HG03097 (cell line): Measurements from ENCODE around the gene RNF41.
A peak's percentile ranks its signal among the peaks of the same experiment; 100 is the strongest.
"Not testable (repeated sequence)": the region's sequence is repeated elsewhere in the genome, so short reads cannot be mapped to it uniquely, and the experiment has no call there.

Experiments
- ATAC-seq: cut with Tn5 transposase; IDR thresholded peaks from one replicate; pipeline ENCODE4 v1.9.1; 2021; ENCODE audit not compliant: unreplicated experiment, low FRiP score

The RNF41 gene

DNA sequence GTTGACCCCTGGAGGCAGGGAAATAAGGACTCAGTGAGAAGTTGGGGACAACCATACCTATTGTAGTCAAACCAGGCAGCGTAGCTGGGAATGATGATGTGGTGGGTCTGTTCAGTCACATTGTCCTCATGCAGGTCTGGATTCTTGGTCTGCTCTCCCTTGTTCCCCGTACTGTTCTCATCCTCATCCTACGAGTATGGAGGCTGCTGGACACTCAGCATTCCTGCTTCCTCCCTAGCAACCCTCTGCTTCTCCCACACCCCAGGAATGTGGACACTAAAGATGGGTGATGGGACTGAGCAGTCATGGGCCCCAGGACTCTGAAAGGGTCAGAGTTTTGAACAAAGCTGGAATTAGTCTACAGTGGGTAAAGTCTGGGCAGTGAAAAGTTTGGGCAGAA, 43.4 kb downstream of the RNF41 start:
- no peak for ATAC-seq

DNA sequence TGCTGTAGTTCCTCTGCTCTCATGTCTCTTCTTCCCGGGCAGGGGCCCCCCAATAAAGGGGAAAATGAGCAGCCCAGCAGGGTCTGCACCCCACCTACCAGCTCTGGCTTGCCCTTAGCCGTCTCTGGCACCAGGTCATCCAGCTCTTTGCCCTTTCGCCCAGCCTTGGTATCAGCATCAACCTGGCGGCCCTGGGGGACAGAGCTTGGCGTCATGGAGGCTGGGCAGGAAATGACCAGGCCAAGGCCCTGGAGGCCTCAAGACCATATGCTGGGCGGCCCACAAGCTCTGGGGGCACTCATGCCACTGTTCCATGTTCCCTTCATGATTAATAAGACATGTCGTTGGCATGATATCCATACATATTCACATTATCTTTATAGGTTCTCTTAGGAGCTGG, 48.9 kb downstream of the RNF41 start:
- no peak for ATAC-seq

DNA sequence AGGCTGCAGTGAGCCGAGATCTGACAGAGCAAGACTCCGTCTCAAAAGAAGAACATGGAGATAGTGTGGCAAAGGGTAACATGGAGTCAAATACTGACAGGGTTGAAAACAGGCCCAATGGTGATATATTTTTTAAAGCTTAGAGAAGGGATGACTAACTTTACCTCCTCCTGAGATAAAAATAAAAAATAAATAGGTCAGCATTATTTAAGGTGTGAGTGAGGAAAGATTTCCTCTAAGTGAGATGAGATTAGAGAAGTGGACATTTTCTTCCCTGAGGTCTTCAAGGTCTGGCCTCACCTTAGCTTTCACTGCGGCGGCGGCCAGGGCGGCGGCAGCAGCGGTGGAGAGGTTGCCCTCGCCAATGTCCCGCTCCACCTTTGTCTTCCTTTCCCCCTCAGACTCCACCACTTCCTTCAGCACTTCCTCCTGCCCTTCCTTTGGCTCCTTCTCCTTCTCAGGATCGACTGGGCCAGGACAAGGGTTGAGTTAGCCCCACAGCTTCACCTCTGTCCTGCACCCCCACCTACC, 52.4 kb downstream of the RNF41 start:
- ATAC-seq, result no peak

DNA sequence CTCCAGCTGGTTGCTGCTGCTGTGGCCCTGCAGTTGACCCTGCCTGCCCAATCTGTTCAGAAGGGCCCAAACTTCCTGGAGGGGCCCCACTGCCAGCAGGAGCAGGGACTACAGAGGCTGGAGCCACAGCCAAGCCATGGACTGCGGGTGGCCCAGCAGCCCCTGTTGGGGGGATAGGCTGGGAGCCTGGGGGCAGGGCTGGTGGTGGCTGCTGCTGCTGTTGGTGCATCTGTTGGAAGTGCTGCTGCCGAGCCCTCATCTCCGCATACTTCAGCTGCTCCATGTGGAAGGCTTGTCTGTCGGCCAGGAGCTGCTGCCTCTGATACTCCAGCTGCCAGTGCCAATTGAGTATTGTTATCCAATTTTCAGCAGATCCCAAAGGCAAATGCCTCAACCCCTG, 56.4 kb downstream of the RNF41 start:
- ATAC-seq, result no peak

DNA sequence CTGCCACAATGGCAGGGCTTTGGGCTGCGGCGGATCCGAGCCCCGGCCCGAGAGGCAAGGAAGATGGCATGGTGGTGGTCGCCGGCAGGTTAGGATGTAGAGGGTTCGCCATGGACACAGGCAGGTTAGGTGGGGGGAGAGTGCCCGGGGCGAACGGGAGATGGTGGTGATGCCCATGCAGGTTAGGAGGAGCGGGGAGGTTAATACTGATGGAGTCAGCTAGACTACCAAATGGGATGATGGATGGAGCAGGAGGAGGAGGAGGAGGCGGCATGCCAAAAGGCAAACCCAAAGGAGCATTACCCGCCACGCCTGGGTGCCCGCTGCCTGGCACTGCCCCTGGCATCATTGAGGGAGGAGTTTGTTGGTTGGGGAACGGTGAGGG, 57.4 kb downstream of the RNF41 start:
- ATAC-seq, result no peak

DNA sequence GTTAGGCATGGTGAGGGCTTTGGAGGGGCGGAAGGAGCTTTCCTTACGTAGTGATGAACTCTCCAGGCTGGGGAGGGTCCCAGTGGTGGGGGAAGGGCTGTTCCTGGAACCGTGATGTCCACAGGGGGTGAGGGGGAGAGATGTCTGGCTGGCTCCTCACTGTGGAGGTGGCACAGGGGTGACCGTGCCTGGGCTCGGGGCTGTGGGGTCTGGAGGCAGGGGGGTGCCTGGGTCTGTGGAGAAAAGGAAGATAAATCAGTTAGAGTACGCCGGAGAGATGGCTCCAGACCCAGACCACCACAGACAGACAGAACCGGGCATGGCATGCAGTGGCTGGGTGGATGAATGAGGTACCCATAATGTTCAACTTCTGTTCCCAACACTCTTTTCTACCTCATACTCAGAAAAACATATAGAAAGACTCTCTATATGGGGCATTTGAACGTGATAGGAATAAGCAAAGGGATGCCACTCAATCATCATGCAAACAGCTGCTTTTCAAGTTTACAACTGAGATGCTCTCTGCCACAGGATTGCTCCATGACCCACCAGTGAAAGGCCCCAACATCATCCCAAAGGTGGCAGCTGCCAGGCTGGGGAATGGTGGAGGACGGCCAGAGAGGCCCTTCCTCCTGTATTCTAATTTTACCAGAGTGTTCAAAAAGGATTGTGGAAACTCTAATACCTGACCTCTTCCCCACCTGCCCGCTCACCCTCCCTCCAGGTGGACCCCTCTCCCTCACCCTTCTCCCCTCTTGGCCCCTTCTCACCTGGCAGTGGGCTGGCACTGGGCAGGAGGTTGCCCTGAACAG, 58.0 kb downstream of the RNF41 start:
- ATAC-seq, result no peak

DNA sequence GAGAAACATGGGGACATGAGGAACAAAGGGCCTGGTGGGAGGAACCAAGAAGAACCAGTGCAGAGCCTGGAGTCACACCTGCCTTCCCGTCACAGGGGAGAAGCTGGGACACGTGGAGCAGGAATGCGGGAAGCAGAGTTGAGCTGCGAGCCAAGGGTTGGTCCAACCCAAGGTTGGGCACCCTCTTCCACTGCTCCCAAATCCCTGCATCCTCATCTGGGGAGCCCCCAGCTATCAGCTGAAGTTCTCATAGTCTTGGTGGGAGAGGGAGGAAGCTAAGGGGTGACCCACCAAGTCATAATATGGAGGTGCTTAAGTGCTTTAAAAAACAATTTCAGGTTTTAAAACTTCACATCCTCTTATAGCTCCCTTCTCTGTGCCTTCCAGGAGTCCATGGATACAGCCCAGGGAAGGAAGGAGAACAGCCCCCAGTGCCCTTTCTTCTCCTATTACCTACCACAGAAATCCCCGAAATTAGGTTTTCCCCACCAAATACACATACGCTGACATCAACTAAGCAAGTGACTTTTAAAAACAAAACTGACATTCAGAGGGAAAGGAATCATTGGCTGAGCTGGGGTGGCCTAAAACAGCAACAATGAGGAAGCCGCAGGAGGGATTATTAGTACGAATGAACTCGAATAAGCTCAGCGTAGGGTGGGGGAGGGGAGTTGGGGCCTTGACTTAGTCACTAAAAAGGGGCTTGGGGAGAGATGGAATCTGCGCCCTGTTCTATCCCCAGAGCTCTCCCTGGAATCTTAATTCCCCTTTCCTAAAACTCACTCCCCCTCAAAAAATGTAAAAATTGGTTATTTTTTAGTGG, 59.0 kb downstream of the RNF41 start:
- no peak for ATAC-seq

DNA sequence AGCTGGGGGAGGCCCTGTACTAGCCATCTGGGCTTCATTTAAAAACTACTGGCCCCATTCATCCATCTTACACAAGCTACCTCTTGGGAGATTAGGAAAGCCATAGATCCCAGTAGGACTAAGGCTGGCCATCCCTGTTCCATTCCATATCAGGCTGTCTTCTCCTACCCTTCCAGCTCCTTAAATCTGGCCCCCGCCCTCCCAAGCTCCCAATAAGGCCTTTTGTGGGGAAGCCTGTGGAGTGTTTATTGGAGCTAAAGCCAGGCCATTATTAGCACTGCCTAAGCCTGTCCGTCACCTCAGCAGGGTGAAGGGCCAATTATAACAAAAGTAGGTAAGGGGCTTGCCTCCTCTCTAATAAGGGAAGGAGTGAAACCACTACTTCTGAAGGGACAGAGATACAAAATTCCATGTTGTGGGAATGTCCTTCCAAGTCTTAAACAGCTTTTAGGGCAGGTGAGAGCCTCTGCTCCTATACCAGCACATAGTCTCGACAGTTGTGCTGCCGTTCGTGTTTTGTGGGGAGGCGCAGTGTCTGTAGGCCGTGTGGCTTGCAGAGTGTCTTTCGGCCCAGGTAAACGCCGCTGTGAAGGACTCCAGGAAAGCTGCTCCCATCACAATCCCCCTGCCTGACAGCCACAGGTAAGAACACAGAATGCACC, 59.9 kb downstream of the RNF41 start:
- no peak for ATAC-seq

DNA sequence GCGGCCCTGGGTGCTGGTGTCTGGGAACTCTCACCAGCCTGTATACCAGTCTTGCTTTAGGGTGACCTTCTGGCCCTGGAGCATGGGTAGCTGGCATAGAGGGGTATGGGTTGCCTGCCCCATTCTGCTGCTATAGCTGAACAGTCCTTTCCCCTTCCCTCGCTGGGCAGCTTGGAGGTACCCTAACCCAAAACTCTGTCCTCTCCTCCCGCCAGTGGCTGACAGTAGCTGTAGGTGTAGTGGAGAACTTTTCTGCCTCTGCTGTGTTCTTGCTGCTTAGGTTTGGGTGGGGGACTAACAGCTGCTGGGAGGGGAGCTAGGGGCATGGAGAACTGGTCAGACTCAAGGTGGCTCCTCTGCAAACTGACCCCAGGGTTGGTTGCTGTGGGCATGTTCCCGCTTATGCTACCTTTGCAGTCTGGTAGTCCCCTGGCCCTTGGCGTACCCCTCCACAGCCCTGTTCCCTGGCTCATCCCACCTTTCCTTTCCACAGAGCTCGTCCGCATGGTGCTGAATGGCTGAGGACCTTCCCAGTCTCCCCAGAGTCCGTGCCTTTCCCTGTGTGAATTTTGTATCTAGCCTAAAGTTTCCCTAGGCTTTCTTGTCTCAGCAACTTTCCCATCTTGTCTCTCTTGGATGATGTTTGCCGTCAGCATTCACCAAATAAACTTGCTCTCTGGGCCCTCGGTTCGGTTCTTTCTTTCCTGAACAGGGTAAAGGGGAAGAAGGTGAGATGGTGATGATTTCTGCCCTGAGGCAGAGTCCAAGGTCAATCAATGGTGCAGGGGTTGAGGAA, 60.6 kb downstream of the RNF41 start:
- no peak for ATAC-seq

DNA sequence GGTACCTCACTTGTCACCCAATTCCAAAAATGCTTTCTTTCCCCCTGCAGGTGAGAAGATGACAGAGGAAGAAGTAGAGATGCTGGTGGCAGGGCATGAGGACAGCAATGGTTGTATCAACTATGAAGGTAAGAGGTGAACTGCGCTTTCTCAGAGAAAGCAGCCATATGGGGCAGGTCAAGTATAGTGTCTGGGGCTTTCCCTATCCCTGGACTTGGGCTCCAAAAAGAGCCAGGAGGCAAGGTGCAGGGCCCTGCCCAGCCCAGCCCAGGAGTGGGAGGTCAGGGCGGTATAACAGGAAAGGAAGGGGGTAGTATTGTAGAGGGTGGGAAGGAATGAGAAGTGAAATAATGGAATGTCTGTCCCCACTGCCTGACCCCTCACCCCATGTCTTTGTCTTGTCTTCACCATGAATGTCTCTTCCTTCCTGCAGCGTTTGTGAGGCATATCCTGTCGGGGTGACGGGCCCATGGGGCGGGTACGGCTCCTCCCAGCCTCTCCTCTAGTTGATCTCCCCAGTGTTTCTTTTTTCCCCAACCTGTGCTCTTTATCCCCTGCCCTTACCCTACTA, 61.4 kb downstream of the RNF41 start:
- no peak for ATAC-seq

DNA sequence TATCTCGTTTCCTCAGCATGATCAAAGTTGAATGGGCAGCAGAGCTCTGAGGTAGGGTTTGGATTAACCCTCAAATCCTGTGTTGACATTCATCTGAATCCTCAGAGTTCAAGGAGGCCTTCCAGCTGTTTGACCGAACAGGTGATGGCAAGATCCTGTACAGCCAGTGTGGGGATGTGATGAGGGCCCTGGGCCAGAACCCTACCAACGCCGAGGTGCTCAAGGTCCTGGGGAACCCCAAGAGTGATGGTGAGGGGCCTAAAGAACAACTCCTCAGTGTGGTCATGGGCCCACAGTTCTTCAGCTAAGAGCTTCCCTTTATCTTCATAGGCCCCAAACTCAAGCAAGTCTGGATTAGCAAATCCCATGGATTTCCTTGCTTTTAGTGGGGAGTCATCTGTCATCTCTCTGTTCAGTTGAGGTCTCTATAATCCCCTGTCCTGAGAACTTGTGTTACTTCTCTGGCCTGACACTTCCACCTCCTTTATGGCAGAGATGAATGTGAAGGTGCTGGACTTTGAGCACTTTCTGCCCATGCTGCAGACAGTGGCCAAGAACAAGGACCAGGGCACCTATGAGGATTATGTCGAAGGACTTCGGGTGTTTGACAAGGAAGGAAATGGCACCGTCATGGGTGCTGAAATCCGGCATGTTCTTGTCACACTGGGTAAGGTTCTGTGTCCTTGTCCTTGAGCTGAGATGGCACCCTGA, 62.1 kb downstream of the RNF41 start:
- ATAC-seq, result no peak

DNA sequence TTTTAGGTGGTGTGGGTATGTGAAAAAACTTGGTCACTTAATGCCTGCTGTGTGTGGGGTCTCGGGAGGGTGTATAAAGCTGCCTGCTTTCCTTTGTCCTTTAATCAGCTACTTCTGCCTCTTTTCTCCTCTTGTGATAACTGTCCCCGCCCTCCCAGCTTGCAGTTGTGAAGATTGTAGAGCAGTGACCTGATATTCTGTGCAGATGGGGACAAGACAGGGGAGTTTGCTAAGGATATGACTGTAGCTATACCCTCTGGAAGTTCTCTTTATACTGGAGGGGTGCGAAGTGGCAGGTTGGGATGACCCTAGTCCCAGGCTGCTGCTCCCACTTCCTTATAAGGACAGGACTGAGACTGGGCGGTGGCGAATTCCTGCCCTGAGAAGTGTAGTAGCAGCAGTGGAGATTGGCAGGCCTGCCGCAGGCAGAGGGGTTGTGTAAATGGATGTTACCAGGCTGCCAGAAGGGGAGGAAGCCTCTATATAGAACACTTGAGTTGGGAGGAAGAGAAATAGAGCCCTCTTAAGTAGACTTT, 62.7 kb downstream of the RNF41 start:
- no peak for ATAC-seq

DNA sequence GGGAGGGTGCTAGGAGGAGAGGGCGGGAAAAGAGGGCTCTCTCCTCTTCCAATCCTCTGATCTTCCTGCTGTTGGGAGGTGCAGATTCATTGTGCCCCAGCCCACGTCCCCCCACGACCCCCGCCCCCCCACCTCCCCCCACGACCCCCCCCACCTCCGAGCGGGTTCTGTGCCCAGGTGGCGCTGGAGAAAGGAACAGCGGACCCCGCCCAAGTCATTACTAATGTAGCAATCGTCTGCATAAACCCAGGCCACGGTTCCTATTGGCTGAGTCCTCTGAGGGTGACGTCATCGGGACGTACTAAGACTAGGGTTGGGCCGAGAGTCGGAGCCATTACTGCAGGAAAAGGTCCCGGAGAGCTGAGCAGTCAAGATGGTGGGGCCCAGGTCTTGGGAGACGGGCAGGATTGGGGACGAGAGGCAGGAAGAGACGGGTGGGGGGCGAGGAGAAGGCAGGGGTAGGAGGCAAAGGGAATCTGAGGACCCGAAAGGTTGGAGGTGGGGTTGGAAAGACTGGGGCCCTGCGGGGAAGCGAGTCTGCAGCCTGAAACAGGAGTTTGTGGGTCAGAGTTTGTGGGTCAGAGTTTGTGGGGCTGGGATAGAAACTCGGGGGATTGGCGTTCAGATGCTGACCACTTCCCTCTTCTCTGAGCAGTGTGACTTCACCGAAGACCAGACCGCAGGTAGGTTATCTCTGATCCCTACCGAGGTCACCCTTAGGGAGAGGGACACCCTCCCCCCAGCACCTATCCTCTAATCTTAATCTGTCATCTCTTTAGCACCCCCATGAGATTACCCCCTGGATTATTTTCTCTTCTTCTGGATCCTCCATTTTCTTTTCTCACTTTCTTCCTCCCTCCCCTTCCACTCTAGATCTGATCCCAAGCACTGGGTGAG, 63.4 kb downstream of the RNF41 start, which contains the start of gene MYL6:
TSS of gene MYL6 (plus strand) at position 331 of the 897 bp plus-strand sequence. CDS start at position 374, 43 bp downstream.
- ATAC-seq, result peak; percentile 57

DNA sequence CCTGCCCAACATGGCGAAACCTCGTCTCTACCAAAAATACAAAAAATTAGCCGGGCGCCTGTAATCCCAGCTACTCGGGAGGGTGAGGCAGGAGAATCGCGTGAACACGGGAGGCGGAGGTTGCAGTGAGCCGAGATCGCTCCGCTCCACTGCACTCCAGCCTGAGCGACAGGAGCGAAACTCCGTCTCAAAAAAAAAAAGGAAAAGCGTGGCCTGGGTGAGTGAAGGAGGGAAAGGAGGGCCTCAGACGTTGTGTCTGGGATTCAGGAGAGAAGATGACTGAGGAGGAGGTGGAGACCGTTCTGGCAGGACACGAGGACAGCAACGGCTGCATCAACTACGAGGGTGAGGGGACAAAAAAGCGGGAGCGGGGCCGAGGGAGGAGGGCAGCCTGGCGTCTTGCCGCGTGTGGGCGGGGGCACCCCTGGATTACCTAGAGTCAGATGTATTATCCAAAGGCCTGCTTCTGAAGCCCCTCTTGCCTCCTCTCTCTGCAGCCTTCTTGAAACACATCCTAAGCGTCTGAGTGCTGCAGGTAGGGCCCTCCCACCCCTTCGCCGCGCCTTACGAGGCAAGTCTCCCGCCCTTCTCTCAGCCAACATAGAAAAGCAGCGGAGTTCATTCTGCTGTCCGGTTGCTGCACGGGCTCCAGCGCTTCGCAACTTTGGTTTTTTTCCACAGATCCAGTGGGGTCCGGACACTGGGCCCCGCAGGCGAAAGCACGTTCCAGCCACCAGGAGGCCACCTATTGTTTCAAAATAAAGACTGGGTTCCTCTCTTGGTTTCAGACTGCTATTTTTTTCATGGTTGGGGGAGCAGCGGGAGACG, 64.3 kb downstream of the RNF41 start:
- peak; percentile 17 for ATAC-seq

DNA sequence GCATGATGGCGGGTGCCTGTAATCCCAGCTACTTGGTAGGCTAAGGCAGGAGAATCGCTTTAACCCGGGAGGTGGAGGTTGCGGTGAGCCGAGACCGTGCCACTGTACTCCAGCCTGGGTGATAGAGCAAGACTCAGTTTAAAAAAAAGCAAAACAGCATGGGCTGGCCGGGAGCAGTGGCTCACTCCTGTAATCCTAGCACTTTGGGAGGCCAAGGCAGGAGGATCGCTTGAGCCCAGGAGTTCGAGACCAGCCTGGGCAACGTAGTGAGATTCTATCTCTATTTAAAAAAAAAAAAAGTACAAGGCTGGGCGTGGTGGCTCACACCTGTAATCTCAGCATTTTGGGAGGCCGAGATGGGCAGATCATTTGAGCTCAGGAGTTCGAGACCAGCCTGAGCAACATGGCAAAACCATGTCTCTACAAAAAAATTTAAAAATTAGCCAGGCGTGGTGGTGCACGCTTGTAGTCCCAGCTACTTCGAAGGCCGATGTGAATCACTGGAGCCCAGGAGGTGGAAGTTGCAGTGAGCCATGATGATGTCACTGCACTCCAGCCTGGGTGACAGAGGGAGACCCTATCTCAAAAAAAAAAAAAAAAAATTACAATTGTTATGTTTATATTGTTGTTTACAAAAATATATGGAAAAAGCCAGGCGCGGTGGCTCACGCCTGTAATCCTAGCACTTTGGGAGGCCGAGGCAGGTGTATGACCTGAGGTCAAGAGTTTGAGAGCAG, 65.1 kb downstream of the RNF41 start:
- not testable (repeated sequence) for ATAC-seq

DNA sequence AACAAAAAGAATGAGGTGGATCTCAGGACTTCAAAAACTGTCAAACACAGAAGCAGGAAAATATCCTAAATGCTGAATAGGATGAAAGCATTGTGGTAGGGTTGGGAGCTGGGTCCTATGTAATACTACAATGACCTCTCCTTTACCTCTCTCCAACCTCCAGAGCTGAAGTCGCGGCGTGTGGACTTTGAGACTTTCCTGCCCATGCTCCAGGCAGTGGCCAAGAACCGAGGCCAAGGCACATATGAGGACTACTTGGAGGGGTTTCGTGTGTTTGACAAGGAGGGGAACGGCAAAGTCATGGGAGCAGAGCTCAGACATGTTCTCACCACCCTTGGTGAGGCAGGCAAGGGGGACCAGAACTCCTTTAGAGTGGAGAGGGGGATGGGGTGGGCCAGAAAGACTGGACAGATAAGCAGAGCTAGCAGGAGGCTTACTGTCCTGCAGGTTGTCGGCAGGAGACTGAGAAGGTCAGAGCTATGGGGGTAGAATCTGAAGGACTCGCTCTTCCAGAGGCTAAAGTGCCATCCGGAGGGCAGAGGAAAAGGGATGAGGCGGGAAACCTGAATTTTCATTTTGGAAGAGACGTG, 66.4 kb downstream of the RNF41 start:
- ATAC-seq, result no peak
